ENCODE data around the gene POFUT2.

POFUT2 gene

DNA sequence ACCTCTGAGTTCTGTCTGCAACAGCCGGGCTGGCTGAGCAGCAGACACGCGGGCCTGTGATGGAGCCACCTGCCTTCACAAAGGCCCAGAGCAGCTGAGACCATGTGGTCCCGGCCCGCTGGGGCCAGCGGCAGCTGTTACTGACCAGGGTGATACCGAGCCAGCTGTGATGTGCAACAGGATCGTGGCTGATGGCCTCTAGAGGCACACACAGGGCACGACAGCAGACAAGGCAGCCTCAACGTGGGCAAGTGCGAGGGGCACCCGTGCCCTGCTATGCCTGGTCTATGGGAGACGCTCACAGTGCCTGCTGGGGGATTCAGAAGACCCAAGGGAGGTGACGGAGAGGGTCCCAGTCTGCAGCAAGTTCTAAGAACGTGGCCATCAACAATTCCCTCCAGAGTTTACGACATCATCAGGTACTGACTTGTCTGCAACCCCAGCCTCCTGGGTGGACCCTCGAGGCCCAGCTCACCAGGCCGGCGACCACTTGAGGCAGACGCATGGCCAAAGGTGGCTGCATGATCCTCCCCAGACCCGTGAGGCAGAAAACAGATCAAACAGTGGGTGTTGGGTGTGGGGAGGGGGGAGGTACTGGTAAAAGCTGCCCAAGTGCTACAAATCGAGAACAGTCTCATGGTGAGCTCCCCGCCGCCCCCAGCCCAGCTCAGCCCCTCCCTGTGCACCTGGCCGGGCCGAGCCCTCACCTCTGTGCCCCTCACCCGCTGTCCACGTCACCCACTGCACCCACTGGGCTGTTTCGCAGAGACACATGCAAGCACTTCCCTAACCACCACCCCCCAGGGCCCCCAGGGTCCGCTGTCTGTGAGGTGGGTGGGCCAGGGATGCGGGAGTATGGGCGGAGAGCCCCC, 6.0 kb downstream of the POFUT2 start:
- DNase-seq = no peak

DNA sequence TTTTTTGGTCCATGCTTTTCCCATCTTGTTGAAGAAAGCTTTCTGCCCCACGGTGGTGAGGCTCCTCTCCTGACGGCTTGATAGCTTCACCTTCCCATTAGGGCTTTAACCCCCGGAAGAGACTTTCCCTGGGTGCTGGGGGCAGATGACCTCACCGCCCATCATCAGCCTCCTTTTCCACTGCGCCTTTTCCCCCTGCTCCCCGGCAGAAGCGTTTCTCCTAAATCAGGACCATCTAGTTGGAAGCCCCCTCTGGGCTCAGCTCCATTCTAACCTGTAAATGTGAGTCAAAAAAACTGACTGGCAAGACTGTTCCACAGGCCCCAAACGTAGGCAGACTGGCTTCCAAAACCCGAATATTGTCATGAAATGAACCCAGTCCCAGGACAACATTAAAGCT, 6.7 kb downstream of the POFUT2 start:
- no peak for DNase-seq

GRCh38 chr21:45280178-45280821, 7.4 kb downstream of the POFUT2 start:
- DNase-seq = no peak

DNA sequence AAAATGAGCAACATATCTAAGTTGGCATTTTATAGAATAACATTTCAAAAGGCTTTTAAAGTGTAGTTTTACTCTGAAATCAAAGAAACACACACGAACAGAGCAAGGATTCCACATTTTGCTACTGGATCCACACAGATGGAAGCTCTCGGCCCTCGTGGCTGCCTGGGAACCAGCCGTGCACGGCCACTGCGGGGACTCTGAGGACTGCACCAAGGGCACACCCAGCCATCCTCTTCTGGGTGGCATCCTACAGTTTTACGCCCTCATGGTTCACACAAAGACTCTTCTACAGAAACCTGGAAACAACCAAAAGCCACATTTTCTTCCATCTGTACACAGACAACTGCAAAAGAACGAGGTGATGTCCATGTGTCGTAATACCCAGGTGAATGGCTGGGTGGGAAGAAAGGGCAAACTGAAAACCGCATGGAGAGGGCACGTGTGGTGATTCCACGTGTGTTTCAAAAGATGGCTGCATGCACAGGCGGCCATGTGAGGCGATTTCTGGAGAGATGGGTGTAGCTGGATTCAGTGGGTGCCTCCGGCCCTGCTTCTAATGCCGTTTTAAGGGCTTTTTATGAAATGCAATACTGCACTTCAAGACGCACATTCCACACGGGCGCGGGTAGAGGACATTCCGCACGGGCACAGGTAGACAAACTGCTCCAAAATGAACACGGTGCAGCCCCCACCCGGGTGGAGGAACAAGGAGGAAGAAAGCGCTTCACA, 8.1 kb downstream of the POFUT2 start:
- DNase-seq = no peak

DNA sequence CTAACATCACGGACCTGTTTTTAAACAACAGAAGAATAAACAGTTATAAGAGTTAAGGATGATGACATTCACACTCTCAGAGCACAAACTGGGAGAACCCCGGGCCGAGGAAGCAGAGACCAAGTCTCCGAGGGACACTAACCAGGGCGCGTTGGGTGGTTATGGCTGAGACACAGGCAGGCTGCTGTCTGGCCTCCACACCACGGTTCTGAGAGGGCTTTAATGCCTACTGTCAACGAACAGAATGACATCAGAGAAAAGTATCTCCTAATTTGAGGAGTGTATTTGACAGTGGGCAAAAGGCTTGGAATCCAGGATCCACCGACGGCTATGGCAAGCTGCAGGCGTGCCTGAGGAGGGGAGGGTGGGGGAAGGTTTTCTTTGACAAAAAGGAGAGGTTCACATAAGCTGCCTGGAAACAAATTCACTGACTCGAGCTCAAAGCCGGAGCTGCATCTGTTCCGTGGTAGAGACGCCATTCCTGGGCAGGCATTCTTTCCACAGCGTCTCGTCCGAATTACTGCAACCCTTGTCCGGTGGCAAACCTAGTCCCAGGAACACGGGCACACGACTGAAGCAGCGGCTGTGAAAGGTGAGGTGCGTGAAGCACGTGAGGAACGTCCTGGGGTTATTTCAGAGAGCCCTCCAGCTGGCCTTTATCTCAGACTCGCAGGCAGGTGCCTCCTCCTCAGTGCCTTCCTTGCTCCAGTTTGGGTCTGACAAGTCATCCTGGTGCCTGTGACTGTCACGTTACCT, 9.4 kb downstream of the POFUT2 start:
- no peak for DNase-seq

DNA sequence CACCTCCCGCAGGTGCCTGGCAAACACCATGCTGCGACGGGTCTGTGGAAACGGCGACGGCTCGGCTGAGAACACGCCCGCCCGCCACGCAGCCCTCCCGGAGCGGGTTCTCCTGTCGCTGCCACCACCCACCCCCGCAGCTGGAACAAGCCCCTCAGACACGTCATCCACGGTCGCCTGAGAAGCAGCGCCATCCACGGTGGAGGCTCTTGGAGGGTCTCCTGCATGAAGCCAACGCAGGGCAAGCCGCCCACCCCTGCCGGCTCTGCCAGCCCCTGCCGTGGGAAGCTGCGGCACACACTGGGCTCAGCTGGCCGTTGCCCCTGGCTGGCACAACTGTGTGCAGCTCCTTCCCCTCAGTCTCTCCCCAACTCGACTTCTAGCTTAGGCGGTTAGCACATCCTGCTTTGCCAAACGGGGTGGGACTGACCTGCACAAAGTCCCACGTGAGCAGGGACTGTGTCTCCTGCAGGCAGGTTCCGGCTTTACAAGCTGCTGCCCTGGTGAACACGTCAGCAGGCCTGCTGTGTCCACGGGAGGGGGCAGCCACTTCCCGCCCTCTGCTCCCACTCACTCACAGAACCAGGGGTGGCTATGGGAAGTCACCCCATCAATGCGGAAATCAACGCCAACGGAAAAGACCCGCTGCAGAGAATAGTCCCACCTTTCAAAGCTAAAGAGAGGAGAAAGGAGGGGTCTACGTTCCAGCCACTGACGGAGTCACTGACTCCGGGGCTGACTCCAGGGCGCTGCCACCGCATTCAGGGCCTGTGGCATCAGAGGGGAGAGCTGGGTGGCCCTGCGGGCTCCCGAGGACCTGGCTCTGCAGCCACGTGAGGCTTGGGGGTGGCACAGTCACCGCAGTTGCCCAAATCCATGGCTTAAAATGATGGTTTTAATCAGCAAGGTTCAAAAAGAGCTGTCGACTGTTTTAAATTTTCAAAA, 10.3 kb downstream of the POFUT2 start:
- no peak for DNase-seq

GRCh38 chr21:45276596-45276995, 11.1 kb downstream of the POFUT2 start:
- no peak for DNase-seq

DNA sequence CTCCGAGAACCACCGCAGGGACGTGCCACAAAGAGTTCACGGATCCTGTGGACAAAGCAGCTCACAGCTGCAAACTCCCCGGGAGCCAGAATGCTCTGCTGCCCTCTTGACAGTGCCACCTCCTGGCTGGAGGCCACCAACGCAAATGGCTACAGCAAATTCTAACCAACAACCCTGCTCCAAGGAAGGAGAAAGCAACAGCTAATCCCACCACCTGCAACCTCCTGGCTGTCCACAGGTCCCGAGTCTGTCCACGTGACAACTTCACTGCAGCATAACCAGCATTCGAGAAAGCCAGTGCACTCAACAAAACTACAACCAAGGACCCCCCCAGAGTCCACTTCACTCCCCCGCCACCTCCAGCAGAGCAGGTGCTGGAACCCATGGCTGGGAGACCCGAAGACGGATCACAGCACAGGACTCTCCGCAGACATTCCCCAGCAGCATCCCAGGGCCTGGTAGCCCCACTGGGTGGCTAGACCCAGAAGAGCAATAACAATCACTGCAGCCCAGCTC, 17.3 kb downstream of the POFUT2 start:
- no peak for DNase-seq

GRCh38 chr21:45269861-45270260, 17.8 kb downstream of the POFUT2 start:
- no peak for DNase-seq

DNA sequence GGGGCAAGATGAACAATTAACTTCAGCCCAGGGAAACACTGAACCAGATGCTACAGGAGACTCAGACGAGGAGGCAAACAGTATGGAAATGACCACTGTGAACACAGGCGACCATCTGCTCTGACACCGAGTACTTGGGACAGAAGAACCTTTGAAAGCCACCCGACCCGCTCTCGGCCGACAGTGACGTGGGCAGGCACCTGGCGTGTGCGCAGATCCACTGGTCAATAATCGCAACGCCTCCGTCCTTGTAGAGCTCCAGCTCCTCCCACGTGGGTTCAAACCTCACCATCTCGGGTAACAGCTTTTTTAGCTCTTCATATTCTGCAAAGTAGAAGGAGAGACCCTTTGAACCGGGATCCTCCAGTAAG, 20.3 kb downstream of the POFUT2 start:
- no peak for DNase-seq

GRCh38 chr21:45266518-45267389, 20.9 kb downstream of the POFUT2 start:
- no peak for DNase-seq

DNA sequence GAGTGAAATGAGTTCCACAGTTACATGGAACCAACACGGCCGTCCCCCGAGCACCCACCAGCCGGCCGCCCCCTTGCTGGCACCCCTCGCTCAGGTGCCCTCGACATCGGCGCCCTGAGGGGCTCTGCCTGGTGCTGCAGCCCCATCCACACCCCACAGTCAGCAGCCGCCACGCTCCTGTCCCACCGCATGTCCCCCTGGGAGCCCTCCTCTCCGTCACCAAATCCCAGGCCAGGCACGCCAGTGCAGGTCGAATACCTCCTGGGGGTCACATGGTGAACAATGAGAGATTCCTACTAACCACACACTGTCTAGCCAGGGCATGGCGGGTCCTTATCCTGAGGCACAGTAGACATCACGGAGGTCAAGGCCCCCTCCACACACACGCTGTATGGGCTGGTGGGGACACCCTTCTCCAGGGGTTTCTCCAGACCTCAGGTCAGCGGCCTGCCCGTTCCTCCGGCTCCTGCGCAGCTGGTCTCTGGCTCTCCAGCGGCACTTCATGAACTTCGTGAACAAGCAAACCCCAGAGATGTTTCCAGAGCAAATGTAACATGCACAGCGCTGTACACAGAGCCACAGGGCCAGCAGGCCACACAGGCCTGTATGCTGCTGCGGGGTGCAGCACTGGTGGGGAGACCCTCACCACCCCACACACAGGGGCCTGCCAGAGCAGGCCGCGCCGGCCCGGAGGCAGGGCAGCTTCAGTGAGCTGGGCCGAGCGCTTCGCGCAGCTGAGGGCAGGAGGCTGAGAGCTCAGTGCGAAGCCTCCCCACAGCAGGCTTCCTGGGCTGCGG, 21.8 kb downstream of the POFUT2 start:
- DNase-seq = no peak

- DNase-seq = no peak
Observed at GRCh38 chr21:45264912-45265515, 22.7 kb downstream of the POFUT2 start.

GRCh38 chr21:45264146-45264911, 23.4 kb downstream of the POFUT2 start:
- no peak for DNase-seq

GRCh38 chr21:45263534-45263933, 24.2 kb downstream of the POFUT2 start:
- no peak for DNase-seq

- DNase-seq = no peak
Observed at GRCh38 chr21:45262616-45263015, 25.1 kb downstream of the POFUT2 start.

DNA sequence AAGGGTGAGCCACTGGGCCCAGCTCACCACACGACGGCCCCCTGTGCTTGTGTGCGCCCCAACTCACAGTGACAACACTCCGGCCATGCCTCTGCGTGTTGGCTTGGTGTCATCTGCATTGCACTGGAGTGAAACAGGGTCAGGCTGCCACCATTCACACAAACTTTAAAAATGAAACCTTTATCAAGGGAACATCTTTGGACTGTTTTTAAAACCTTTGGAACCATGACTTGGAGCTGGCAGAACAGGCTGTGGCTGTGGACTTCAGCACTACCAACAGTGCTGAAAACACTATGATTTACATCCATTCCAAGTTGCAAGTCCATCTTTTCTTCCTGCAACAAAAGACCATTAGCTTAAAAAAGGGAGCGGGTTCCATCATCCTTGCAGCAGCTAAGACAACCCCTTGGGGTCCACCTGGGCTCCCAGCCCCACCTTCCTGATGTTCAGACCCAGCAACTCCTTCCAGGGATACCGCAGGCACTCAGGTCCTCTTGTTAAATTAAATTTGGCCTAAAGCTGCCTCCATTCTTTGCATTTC, 25.6 kb downstream of the POFUT2 start:
- DNase-seq = no peak

DNA sequence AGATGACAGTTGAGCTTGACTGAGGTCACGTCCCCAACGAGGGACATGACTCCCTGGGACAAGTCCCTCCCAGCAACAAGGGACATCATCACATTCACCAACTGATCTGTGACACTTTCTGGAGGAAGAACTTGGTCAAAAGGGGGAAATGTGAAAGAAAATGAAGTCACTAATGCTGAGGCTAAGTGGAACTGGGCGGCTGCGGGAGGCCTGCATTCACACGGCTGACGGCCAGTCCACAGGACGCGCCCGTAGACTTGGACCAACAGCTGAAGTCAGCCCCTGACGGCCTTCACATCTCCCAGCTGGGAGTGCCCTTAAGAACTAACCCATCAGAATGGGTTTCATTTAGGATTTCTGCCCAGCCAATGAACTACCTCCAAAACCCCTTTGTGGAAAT, 26.6 kb downstream of the POFUT2 start:
- DNase-seq = no peak

Data from NCI-H774 (cell line).